ENCODE measurements around the gene SLC2A6.

DNA sequence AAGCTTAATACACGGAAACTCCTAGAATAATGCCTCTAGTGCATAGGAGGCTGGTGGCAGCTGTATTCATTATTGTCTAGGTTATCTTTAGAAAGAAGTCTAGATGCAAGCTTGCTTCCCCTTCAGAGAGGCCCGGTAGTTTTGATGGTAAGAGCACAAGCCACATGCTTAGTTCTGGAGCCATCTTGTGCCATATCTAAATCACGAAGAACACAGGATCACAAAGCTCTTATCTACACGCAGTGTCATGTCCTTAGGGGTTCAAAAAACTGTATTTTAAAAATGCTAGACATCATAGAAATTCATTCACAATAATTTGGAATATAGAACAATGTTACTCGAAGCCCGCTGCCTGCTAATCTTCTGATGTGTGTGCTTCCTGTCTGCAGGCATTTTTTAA is 12.9 kb downstream of the SLC2A6 start:
- TF ChIP-seq, protein P1, sequence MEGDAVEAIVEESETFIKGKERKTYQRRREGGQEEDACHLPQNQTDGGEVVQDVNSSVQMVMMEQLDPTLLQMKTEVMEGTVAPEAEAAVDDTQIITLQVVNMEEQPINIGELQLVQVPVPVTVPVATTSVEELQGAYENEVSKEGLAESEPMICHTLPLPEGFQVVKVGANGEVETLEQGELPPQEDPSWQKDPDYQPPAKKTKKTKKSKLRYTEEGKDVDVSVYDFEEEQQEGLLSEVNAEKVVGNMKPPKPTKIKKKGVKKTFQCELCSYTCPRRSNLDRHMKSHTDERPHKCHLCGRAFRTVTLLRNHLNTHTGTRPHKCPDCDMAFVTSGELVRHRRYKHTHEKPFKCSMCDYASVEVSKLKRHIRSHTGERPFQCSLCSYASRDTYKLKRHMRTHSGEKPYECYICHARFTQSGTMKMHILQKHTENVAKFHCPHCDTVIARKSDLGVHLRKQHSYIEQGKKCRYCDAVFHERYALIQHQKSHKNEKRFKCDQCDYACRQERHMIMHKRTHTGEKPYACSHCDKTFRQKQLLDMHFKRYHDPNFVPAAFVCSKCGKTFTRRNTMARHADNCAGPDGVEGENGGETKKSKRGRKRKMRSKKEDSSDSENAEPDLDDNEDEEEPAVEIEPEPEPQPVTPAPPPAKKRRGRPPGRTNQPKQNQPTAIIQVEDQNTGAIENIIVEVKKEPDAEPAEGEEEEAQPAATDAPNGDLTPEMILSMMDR (IDR thresholded peaks at IDR 0.05), result no peak
- TF ChIP-seq POLR2AphosphoS5 (IDR thresholded peaks at IDR 0.05) (no peak), EP300 (IDR thresholded peaks at IDR 0.05; ENCODE audit: low read depth) (no peak)
